ENCODE measurements around the gene POLDIP3.
"Not testable (repeated sequence)": the region's sequence is repeated elsewhere in the genome, so short reads cannot be mapped to it uniquely, and the experiment has no call there.

The POLDIP3 gene

DNA sequence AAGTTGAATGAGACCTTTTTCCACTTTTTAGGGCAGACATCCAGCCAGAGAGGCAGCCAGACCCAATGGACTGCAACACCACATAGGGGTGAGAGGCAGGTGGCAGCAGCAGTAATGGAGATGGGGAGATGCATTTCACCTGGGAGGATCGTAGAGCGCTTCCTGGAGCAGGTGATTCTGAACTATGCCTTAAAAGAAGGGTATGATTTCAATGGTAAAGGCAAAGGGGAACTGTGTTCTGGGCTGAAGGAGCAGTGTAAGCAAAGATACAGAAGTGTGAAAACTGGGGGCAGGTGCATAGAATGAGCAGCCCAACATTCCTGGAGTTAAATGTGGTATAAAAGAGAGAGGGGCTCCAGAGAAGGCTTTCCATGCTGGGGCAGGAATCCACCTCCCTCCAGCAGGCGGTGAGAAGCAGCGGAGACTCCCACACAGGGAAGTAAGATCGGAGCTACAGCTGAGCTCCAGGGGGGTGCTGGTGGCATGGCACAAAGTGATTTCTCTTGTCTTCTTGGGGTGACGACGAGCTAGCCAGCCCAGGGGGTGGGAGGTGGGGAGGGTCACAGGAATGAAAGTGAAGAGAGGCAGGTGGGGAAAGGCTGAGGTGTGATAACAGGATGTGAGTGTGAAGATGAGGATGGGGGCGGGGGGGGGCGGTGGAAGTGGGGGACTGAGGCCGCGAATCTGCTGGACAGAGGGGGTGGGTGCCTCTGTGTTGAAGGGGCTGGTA lies 65.2 kb downstream of the POLDIP3 start:
- no peak for DNase-seq

DNA sequence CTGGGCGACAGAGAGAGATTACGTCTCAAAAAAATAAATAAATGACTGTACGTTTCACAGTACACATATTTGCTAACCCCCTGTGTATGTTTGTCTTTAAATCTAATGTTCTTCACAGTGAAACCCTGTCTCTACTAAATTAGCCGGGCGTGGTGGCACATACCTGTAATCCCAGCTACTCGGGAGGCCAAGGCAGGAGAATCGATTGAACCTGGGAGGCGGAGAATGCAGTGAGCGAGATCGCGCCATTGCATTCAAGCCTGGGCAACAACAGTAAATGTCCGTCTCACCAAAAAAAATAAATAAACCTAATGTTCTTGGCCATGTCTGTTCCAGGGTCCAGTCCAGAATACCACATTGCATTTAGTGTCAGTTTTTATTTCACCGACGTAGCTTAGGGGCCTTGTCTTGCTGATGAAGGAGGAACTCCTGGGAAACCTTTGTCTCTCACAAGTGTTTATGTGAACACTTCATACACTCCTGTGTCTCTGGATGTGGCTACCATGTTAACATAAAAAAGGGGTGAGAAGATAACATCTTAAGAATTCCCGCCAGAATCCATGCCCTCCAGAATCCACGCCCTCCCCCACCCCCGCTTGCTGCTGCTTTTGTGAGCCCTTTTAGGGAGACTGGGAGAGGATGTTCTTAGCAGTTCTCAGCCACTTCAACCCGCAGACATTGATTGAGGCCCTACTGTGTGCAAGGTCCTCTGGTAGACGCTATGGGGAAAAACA lies 65.9 kb downstream of the POLDIP3 start:
- DNase-seq: no peak

DNA sequence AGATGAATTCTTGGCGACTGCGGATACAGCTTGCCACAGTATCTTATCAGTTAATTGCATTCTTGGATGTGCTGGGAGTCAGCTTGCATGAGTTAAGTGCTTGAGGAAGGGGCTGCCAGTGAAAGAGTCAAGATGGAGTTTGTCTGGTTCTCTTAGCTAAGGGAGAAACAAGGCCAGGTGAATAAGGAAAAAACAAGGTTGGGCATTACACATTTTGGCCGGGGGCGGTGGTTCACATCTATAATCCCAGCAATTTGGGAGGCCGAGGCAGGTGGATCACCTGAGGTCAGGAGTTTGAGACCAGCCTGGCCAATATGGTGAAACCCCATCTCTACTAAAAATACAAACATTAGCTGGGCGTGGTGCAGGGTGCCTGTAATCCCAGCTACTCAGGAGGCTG lies 66.6 kb downstream of the POLDIP3 start:
- DNase-seq: not testable (repeated sequence)

DNA sequence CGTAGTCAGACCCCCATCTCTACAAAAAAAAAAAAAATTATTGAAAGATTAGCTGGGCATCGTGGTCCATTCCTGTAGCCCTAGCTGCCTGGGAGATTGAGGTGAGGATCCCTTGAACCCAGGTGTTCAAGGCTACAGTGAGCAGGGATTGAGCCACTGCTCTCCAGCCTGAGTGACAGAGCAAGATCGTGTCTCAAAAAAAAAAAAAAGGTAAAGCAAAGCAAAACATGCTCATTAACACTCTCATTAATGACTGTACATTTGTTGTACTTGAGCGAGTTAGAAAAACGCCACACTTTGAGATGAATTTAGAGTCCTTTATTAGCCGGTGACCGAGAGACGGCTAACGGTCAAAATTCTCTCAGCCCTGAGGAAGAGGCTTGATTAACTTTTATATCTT lies 67.1 kb downstream of the POLDIP3 start:
- no peak for DNase-seq

DNA sequence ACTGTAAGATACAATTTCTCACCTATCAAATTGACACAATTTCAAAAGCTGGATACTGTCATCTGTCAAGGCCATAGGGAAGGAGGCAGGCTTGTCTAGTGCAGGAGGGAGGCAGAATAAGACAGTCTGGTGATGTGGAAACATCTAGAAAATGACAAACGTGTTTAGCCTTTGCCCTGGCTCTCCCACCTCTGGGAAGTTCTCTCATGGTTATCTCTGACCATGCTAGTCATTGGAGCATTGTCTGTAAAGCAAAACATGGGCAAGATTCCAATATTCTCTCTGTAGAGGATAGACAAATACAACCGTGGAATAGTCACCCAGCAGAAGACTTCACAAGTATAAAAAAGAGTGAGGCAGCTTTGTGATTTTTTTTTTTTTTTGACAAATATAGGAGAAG lies 70.0 kb downstream of the POLDIP3 start:
- no peak for DNase-seq

DNA sequence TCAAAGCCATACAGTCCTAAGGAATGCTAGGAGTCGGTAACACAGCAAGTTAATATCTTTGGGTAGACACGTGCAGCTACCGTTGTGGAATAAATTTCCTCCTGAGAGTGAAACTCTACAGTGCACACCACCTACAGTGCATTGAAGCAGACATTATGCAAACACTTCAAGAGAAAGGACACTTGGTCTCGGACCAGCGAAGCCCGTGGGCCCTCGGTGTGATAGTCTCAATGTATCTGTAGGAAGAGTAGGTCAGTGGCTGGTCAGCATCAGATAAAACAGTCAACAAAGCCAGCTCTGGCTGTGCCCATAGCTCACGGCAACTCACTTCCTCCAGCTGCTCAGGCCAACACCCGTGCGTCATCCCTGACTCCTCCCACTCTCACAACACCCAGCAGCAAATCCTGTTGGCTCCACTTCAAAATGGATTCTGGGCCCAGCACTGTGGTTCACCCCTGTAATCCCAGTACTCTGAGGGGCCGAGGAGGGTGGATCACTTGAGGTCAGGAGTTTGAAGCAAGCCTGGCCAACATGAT lies 75.4 kb downstream of the POLDIP3 start:
- not testable (repeated sequence) for DNase-seq

DNA sequence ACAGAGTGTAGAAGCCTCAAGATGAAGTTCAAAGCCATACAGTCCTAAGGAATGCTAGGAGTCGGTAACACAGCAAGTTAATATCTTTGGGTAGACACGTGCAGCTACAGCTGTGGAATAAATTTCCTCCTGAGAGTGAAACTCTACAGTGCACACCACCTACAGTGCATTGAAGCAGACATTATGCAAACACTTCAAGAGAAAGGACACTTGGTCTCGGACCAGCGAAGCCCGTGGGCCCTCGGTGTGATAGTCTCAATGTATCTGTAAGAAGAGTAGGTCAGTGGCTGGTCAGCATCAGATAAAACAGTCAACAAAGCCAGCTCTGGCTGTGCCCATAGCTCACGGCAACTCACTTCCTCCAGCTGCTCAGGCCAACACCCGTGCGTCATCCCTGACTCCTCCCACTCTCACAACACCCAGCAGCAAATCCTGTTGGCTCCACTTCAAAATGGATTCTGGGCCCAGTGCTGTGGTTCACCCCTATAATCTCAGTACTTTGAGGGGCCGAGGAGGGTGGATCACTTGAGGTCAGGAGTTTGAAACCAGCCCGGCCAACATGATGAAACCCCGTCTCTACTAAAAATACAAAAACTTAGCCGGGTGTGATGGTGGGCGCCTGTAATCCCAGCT lies 77.4 kb downstream of the POLDIP3 start:
- DNase-seq: not testable (repeated sequence)

DNA sequence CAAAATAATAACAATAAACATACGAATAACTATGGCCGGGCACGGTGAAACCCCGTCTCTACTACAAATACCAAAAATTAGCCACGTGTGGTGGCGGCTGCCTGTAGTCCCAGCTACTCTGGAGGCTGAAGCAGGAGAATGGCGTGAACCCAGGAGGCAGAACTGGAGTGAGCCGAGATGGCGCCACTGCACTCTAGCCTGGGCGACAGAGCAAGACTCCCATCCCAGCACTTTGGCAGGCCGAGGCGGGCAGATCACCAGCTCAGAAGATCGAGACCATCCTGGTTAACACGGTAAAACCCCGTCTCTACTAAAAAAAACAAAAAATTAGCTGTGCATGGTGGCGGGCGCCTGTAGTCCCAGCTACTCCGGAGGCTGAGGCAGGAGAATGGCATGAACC lies 78.0 kb downstream of the POLDIP3 start:
- DNase-seq: not testable (repeated sequence)

DNA sequence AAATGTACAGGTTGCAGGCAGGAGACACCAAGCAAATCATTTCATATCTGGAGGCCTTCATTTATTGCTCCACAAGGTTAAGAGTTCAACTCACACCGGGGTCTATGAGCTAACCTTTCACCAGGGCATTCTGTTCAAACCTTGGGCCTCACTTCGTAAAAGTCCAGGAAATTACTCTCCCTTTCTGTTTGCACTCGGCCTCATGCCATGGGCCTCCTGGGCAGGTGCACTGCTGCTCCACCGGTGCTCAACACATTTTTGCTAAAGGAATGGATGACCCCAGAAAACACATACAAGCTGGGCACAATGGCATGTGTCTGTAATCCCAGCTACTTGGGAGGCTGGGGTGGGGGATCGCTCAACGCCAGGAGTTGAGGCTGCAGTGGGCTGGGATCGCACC lies 78.5 kb downstream of the POLDIP3 start:
- no peak for DNase-seq

DNA sequence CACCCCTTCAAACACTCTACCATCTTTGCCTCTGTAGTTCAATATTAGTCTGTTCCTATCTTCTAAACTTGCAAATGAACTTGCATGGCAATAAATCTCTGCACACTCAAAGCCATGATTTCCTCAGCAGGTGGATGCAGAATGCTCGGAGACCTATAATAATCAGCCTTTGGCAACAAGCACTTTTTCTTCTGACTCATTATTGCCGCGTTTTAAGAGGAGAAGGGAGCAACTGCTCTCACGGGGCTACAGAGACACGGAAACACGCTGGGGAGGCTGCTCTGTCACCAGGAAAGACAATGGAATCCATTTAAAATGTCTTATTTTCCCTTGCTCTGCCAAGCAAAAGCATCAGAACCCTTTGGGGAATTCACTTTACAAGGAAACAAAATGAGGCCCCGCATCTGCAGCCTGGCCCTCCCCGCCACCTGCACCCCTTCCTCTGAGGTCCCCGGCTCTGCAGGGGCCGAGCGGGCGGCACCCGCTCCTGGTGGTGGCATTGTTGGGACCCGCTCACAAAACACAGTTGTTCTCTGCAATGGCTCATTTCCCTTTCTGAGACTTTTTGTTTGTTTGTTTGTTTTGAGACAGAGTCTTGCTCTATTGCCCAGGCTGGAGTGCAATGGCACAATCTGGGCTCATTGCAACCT lies 79.5 kb downstream of the POLDIP3 start:
- not testable (repeated sequence) for DNase-seq

Data from RPMI8226 (cell line).